Prostate gland (tissue), 2 donors: ENCODE data around the gene LCN12.

Source experiments
- CTCF ChIP-seq, 4 experiments: fragments of 200-600 bp in 2 of 4; fragments of 450-650 bp in 2 of 4; sonication (generic) in 2 of 4; IDR thresholded peaks; 1 replicate in 3 of 4; 2 replicates in 1 of 4; pipeline ENCODE4 v1.5.1; 2016 to 2019; ENCODE audit warnings: antibody characterized with exemption in 4 of 4, mild to moderate bottlenecking in 2 of 4, moderate library complexity in 2 of 4
- POLR2A ChIP-seq: fragments of 450-650 bp; IDR thresholded peaks from one replicate; pipeline ENCODE4 v1.6.1; 2016; ENCODE audit warnings: antibody characterized with exemption, mild to moderate bottlenecking
- POLR2AphosphoS5 ChIP-seq: sonication (generic); formaldehyde crosslinking; IDR thresholded peaks from one replicate; pipeline ENCODE4 v1.6.1; 2017; ENCODE audit warnings: antibody characterized with exemption

GRCh38 chr9:136953771-136954269 lies 1.7 kb downstream of the LCN12 start:
- TF ChIP-seq CTCF (IDR thresholded peaks at IDR 0.05) (no peak), POLR2A (no peak), POLR2AphosphoS5 (no peak)
